ENCODE results near the gene ZNF764. TPM values are rescaled to one million over a fixed set of nuclear protein-coding genes. Genes with fewer than 3 reads are reported as not detected.

The ZNF764 gene
- total RNA-seq, 2 donors from 2014 or later, result 8.5 to 9.6 TPM

DNA sequence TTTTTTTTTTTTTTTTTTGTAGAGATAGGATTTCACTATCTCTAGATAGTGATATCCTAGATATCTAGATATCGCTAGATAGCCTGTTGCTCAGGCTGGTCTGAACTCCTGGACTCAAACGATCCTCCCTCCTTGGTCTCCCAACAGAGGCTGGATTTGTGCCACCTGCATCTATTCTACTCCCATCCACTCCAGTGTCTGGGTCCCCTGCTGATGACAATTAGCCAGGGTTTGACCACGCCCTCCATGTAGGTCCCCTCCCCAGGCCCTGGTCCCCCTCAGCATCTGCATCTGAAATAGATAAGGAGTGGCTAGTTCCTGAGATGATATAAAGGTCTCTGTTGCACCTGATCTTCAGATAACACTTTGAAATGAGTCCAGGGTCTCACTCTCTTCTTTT is 11.1 kb upstream of the ZNF764 start:
- TF ChIP-seq, protein P1, sequence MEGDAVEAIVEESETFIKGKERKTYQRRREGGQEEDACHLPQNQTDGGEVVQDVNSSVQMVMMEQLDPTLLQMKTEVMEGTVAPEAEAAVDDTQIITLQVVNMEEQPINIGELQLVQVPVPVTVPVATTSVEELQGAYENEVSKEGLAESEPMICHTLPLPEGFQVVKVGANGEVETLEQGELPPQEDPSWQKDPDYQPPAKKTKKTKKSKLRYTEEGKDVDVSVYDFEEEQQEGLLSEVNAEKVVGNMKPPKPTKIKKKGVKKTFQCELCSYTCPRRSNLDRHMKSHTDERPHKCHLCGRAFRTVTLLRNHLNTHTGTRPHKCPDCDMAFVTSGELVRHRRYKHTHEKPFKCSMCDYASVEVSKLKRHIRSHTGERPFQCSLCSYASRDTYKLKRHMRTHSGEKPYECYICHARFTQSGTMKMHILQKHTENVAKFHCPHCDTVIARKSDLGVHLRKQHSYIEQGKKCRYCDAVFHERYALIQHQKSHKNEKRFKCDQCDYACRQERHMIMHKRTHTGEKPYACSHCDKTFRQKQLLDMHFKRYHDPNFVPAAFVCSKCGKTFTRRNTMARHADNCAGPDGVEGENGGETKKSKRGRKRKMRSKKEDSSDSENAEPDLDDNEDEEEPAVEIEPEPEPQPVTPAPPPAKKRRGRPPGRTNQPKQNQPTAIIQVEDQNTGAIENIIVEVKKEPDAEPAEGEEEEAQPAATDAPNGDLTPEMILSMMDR (IDR thresholded peaks at IDR 0.05), result no peak
- Histone ChIP-seq H3K27ac (no peak overlapping the region), H3K9me3 (no peaks in the 10 kb centered on the region), H3K27me3 (replicated peaks; ENCODE audit: insufficient read depth) (no peaks in the 10 kb centered on the region), H3K4me1 (ENCODE audit: control insufficient read depth in 1 of 2, low read depth in 2 of 2) (peaks cover 15 to 24% of the 10 kb centered on the region in 2 donors), H3K36me3 (no peaks in the 10 kb centered on the region), H3K4me3 (no peak overlapping the region)
- DNase-seq (ENCODE audit: low spot score), result no peak
- ATAC-seq (ENCODE audit: insufficient number of reproducible peaks, low FRiP score, low read depth), result no peak

DNA sequence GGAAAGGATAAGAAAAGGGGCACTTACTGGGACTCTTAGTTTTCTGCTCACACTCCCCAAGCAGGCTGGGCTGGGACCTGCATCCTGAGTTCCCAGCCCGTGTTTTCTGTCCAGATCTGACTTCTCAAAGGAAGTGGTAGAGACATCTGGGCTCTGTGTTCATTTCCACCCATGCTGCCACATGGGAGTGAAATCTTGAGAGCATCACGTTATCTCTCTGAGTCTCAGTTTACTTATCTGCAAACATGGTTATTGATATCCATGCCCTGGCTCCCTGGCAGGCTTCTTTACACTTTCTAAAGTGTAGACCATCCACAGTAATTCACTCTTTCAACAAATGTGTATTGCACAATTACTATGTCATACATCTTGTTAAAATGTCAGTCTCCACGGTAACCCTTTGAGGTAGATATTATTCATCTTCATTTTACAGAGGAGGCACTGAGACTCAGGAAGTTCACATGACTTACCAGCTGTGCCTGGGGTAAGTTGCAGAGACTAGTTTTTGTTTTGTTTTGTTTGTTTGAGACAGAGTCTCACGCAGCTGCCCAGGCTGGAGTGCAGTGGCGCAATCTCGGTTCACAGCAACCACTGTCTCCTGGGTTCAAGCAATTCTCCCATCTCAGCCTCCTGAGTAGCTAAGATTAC is 9.9 kb upstream of the ZNF764 start:
- H3K27me3 ChIP-seq (replicated peaks; ENCODE audit: insufficient read depth), result no peaks in the 10 kb centered on the region
- TF ChIP-seq, protein P1 (IDR thresholded peaks at IDR 0.05), result no peak
- H3K4me1 ChIP-seq (ENCODE audit: control insufficient read depth in 1 of 2, low read depth in 2 of 2), result peaks cover 15 to 24% of the 10 kb centered on the region in 2 donors
- DNase-seq (ENCODE audit: low spot score) (no peak), ATAC-seq (ENCODE audit: insufficient number of reproducible peaks, low FRiP score, low read depth) (no peak)
- no peaks in the 10 kb centered on the region for H3K36me3 ChIP-seq
- no peaks in the 10 kb centered on the region for H3K9me3 ChIP-seq
- H3K4me3 ChIP-seq, result no peak overlapping the region
- H3K27ac ChIP-seq, result no peak overlapping the region

DNA sequence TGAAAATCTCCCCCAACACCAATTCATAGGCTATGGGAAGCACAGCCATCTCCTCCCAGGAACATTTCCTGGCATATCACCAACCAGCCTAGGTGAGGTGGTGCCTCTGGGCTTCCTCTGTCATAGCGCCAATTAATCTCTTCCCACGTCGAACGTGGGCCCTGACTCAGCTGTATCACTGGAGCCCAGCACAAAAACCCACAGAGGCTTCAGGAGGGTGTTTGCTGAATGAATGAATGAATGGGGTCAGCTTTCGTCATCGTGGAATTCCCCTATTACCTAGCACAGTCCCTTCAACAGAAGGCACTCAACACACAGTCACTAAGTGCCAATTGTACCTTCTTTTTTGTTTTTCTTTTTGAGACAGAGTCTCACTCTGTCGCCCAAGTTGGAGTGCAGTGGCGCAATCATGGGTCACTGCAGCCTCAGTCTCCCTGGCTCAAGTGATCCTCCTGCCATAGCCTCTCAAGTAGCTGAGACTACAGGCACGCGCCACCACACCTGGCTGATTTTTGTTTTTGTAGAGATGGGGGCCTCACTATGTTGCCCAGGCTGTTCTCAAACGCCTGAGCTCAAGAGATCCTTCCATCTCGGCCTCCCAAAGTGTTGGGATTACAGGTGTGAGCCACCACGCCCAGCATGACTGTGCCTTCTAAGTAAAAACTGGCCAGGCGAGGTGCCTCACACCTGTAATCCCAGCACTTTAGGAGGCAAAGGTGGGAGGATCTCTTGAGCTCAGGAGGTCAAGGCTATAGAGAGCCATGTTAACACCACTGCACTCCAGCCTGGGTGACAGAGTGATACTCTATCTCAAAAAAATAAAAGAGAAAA is 9.2 kb upstream of the ZNF764 start:
- TF ChIP-seq, protein P1 (IDR thresholded peaks at IDR 0.05), result no peak
- H3K27me3 ChIP-seq (replicated peaks; ENCODE audit: insufficient read depth), result no peaks in the 10 kb centered on the region
- ATAC-seq (ENCODE audit: insufficient number of reproducible peaks, low FRiP score, low read depth) (no peak), DNase-seq (ENCODE audit: low spot score) (no peak)
- H3K9me3 ChIP-seq, result no peaks in the 10 kb centered on the region
- H3K4me1 ChIP-seq (ENCODE audit: control insufficient read depth in 1 of 2, low read depth in 2 of 2), result peaks cover 13 to 17% of the 10 kb centered on the region in 2 donors
- no peaks in the 10 kb centered on the region for H3K36me3 ChIP-seq
- H3K27ac ChIP-seq, result no peak overlapping the region
- H3K4me3 ChIP-seq, result no peak overlapping the region

DNA sequence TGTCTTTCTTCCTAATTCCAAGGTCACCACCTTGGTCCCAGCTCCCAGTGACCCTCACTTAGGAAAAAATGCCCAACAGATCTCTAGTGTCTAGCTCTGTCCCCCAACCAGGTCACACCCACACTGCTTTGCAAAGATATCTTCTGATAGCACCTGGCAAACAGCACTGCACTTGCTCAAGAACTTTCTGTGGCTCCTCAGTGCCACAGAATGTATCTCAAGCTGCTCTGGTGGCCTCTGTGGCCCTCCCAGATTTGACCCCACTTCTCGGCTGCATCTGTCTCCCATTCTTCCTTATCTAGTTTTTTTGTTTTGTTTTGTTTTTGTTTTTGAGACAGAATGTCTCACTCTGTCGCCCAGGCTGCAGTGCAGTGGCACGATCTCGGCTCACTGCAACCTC is 8.4 kb upstream of the ZNF764 start:
- no peak overlapping the region for H3K4me3 ChIP-seq
- ATAC-seq (ENCODE audit: insufficient number of reproducible peaks, low FRiP score, low read depth) (no peak), DNase-seq (ENCODE audit: low spot score) (no peak)
- no peaks in the 10 kb centered on the region for H3K9me3 ChIP-seq
- H3K36me3 ChIP-seq, result no peaks in the 10 kb centered on the region
- peaks cover 10 to 14% of the 10 kb centered on the region in 2 donors for H3K4me1 ChIP-seq (ENCODE audit: control insufficient read depth in 1 of 2, low read depth in 2 of 2)
- no peak overlapping the region for H3K27ac ChIP-seq
- TF ChIP-seq, protein P1 (IDR thresholded peaks at IDR 0.05), result no peak
- H3K27me3 ChIP-seq (replicated peaks; ENCODE audit: insufficient read depth), result no peaks in the 10 kb centered on the region

DNA sequence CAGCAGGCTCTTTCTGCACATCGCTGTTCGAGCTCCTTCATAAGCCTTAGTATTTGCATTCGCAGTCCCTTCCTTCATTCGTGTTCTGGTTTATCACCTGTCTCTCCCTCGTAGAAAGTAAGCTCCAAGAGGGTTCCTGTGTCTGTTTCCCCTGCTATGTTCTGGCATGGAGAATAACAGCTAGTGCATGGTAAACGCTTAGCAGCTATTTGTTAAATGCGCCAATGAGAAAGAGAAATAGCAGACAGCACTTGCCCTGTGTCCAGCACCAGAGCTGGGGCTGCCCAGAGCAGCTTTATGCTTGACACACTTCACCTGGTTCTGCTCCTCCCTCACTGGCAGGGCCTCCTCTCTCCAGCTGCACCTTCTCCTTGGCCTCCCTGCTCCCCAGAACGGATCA is 7.8 kb upstream of the ZNF764 start:
- Histone ChIP-seq H3K27ac (no peak overlapping the region), H3K27me3 (replicated peaks; ENCODE audit: insufficient read depth) (no peaks in the 10 kb centered on the region), H3K4me1 (ENCODE audit: control insufficient read depth in 1 of 2, low read depth in 2 of 2) (peaks cover 11 to 19% of the 10 kb centered on the region in 2 donors), H3K4me3 (no peak overlapping the region), H3K36me3 (no peaks in the 10 kb centered on the region), H3K9me3 (no peaks in the 10 kb centered on the region)
- no peak for ATAC-seq (ENCODE audit: insufficient number of reproducible peaks, low FRiP score, low read depth)
- DNase-seq (ENCODE audit: low spot score), result no peak
- TF ChIP-seq, protein P1 (IDR thresholded peaks at IDR 0.05), result no peak

Data from thoracic aorta (tissue), 2 donors.